ENCODE data around the gene IREB2.

IREB2 gene

GRCh38 chr15:78448441-78449219, 10.6 kb downstream of the IREB2 start:
- no peak for TF ChIP-seq SIN3A (IDR thresholded peaks at IDR 0.05; ENCODE audit: borderline replicate concordance, insufficient read depth, low read length)
- no peak for TF ChIP-seq REST (IDR thresholded peaks at IDR 0.05; ENCODE audit: insufficient read depth in 1 of 2, low read depth in 2 of 2, low read length in 2 of 2)
- TF ChIP-seq POLR2AphosphoS5 (IDR thresholded peaks at IDR 0.05; ENCODE audit: low read depth, low read length), result no peak

DNA sequence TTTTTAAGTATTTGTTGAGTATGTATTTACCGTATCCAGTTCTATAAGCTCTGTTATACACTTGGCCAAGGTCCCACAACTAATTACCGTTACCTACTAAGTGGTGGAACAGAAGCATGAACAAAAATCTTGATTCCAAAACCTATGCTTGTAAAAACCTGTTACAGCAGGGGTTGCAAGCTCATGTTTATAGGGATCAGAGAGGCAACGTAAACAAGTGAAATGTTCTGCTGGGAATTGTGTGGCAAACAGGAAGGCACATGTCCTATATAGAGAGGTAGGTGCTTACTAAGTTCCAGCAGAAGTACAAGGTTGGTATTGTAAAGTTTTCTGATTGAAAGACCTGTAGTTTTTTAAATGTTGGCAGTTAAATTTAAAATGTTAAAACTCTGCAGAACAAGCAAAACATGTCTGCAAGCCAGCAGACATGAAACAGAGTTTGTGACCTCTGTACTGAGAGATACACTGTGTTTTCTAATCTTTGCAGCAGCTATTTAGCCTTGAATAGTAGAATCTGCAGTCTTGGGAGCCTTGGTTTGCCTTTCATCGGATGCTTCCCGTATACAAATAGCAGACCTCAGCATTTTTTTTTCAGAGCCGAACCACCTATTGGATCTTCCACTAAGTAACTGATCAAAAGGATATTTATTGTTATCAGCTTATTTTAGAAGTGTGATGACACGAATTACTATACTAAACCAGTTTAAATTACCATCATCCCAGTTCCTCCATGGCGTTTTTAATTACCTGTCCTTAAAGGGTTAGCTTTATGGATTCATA, 11.4 kb downstream of the IREB2 start:
- TF ChIP-seq REST (IDR thresholded peaks at IDR 0.05; ENCODE audit: insufficient read depth in 1 of 2, low read depth in 2 of 2, low read length in 2 of 2), result no peak
- no peak for TF ChIP-seq POLR2AphosphoS5 (IDR thresholded peaks at IDR 0.05; ENCODE audit: low read depth, low read length)
- no peak for TF ChIP-seq SIN3A (IDR thresholded peaks at IDR 0.05; ENCODE audit: borderline replicate concordance, insufficient read depth, low read length)
- TF ChIP-seq TAF1 (IDR thresholded peaks at IDR 0.05; ENCODE audit: borderline replicate concordance, insufficient read depth, low read length), result no peak
- no peak for TF ChIP-seq FOXP2 (optimal IDR thresholded peaks at IDR 0.05; ENCODE audit: borderline replicate concordance, extremely low read depth, extremely low read length, insufficient read depth)

- no peak for TF ChIP-seq REST (IDR thresholded peaks at IDR 0.05; ENCODE audit: insufficient read depth in 1 of 2, low read depth in 2 of 2, low read length in 2 of 2)
- TF ChIP-seq FOXP2 (optimal IDR thresholded peaks at IDR 0.05; ENCODE audit: borderline replicate concordance, extremely low read depth, extremely low read length, insufficient read depth), result no peak
- TF ChIP-seq SIN3A (IDR thresholded peaks at IDR 0.05; ENCODE audit: borderline replicate concordance, insufficient read depth, low read length), result no peak
- no peak for TF ChIP-seq TAF1 (IDR thresholded peaks at IDR 0.05; ENCODE audit: borderline replicate concordance, insufficient read depth, low read length)
- TF ChIP-seq POLR2AphosphoS5 (IDR thresholded peaks at IDR 0.05; ENCODE audit: low read depth, low read length), result no peak
Observed at GRCh38 chr15:78450285-78450858, 12.4 kb downstream of the IREB2 start.

DNA sequence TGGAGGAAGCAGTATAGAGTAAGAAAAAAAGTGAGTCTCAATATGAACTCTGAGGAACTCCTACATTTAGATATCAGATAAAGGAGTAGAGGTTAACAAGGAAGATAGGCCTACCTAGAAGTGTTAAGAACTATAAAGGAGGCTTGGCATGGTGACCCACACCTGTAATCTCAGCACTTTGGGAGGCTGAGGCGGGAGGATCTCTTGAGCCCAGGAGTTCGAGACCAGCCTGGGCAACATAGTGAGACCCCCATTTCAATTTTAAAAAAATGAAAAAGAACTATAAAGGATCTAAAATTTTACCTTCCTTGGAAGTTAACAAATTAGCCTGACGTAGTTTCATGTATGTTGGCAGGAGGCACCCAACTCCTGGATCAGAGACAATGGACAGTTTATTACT, 14.5 kb downstream of the IREB2 start:
- no peak for TF ChIP-seq TAF1 (IDR thresholded peaks at IDR 0.05; ENCODE audit: borderline replicate concordance, insufficient read depth, low read length)
- no peak for TF ChIP-seq SIN3A (IDR thresholded peaks at IDR 0.05; ENCODE audit: borderline replicate concordance, insufficient read depth, low read length)
- TF ChIP-seq POLR2AphosphoS5 (IDR thresholded peaks at IDR 0.05; ENCODE audit: low read depth, low read length), result no peak
- TF ChIP-seq FOXP2 (optimal IDR thresholded peaks at IDR 0.05; ENCODE audit: borderline replicate concordance, extremely low read depth, extremely low read length, insufficient read depth), result no peak
- no peak for TF ChIP-seq REST (IDR thresholded peaks at IDR 0.05; ENCODE audit: insufficient read depth in 1 of 2, low read depth in 2 of 2, low read length in 2 of 2)
